Measurements from ENCODE around the gene IL17B. TPM values are rescaled to one million over a fixed set of nuclear protein-coding genes. Genes with fewer than 3 reads are reported as not detected.

Gene IL17B
- total RNA-seq, 1 experiment from 2014 or later, result not detected

DNA sequence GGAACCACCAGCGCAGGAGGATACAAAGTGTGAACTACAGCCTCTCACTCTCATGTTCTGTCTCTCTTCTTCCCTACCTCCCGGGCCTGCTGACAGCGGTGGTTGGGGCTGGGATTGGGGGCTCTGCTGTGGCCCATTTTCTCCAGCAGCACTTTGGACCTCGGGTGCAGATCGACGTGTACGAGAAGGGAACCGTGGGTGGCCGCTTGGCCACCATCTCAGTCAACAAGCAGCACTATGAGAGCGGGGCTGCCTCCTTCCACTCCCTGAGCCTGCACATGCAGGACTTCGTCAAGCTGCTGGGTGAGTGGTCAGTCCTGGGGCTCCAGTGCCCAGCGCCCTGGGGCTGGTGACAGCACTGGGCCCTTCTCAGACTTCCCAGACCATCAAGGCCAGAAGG, 16.6 kb downstream of the IL17B start:
- no peak for DNase-seq (ENCODE audit: low read depth)

DNA sequence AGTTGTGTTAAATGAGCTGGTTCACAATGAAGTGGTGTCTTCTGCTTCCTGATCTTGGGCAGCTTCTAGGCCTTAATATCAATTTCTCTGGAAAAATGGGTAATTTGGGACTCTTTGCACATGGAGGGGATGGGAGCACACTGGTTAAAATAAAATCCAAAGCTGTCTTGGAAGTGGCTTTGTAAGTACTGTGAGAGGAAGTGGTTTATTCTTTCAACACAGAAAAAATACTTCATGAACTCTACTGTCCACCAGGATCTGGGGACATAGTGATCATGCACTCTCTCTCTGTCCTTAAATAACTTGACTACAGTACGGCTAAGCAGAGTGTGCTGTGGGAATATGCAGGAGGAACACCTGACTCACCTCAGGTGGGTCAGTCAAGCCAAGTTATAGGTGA, 18.8 kb downstream of the IL17B start:
- no peak for DNase-seq (ENCODE audit: low read depth)

GRCh38 chr5:149358868-149359495, 20.1 kb downstream of the IL17B start:
- DNase-seq (ENCODE audit: low read depth), result no peak

GRCh38 chr5:149358294-149358651, 20.8 kb downstream of the IL17B start:
- no peak for DNase-seq (ENCODE audit: low read depth)

DNA sequence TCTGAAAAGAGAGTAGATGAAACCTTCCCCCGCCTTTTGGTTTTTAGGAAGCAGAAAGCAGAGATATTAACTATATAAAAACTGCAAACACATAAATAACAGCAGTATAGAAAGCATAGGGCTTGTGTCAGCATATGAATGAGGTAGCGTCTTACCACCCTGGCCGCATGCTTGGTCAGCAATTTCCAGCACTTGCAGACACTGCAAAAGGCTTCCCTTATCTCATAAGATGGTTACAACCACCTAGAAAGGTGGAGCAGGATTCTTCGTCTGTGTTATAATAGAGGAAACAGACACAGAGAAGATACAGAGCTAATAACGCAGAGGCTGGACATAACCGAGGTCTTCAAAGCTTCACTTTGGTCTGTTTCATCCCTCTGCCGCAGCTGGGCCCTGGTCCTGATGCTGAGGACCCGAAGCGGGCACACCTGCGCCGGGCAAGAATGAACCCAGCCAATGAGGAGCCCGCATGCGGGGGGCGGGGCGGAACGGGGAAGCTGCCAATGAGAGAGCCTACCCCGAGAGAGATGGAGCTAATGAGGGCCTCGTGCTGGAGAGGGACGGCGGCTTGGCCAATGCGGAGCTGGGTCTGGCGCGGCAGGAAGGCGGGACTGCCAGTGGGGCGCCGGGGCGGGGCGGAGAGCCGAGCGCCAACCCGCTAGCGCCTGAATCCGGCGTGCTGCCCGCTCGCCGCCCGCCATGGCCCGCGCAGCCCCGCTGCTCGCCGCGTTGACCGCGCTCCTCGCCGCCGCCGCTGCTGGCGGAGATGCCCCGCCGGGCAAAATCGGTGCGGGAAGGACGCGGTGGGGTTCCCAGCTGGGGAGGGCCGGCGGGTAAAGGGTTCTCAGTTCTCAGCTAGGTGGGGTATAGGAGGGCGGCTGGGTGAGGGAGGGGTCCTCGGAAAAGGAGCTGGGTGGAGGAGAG, 21.5 kb downstream of the IL17B start, which contains the start of gene PCYOX1L:
PCYOX1L (plus strand) TSS at position 677 of the 924 bp plus-strand sequence; CDS start at position 700, 23 bp downstream.
- peak; percentile 92 for DNase-seq (ENCODE audit: low read depth)

- no peak for DNase-seq (ENCODE audit: low read depth)
Observed at GRCh38 chr5:149356391-149356790, 22.7 kb downstream of the IL17B start.

DNA sequence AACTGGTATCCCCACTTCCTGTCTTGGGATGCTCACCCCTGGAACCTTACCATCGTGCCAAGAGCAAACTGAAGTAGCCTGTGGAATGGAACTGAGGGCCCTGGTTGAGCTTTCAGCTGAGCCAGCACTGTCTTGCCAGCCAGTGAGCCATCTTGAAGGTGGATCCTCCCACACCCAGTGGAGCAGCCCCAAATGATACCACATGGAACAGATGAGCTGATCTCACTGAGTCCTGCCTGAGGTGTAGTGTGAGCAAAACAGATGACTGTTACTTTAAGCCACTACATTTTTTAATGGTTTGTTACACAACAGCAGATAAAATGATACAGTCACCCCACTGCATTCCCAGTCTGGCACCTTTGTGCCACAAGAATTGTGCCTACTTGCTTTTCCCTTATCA, 23.4 kb downstream of the IL17B start:
- DNase-seq (ENCODE audit: low read depth), result no peak

GRCh38 chr5:149353911-149354310, 25.2 kb downstream of the IL17B start:
- no peak for DNase-seq (ENCODE audit: low read depth)

DNA sequence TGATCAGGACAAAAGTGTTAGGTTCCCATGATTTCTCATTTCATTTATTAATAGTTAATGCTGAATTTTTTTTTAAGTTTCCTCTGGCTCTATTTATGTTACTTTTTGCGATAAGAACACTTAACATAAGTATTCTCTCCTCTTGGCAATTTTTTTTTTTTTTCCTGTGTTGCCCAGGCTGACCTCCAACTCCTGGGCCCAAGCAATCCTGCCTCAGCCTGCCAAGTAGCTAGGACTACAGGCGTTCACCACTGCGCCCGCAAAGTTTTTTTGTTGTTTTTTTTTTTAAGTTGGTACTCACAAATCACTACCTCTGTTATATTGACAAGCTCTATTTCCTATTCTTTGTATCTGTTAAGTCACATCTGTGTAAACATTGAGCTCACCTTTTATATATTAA, 26.9 kb downstream of the IL17B start:
- DNase-seq (ENCODE audit: low read depth), result no peak

DNA sequence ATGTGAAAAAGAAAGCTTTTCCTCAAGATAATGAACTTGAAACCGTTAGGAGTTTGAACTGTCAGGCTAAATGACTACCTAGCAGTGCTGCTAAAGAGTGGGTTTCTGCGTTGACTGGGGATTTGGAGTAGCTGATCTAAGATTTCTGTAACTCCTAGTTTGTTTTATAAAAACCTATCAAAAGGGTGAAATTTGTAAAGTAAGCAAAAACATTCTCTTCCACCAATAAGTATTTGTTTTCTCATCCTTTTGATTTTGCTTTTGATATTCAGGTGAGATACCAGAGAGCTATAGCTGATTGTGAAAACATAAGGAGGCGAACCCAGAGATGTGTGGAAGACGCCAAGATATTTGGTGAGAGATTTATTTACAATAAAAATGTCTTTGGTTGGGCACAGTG, 29.7 kb downstream of the IL17B start:
- no peak for DNase-seq (ENCODE audit: low read depth)

- DNase-seq (ENCODE audit: low read depth), result no peak
Observed at GRCh38 chr5:149348518-149348917, 30.6 kb downstream of the IL17B start.

DNA sequence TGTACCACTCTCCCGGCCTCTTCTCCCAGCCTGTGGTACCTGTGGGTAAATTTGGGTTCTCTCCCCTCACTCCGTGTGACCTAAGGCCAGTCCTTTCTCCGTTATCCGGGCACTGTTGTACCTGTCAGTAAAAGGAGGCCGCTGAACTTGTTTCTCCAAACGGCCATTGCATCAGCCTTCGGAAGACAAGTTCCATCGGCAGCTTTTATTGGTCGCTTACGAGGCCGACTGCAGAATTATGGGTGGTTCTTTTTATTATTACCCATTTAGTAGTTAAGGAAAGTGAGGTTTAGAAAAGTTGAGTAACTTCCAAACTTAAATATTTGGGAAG, 33.2 kb downstream of the IL17B start:
- DNase-seq (ENCODE audit: low read depth), result no peak

DNA sequence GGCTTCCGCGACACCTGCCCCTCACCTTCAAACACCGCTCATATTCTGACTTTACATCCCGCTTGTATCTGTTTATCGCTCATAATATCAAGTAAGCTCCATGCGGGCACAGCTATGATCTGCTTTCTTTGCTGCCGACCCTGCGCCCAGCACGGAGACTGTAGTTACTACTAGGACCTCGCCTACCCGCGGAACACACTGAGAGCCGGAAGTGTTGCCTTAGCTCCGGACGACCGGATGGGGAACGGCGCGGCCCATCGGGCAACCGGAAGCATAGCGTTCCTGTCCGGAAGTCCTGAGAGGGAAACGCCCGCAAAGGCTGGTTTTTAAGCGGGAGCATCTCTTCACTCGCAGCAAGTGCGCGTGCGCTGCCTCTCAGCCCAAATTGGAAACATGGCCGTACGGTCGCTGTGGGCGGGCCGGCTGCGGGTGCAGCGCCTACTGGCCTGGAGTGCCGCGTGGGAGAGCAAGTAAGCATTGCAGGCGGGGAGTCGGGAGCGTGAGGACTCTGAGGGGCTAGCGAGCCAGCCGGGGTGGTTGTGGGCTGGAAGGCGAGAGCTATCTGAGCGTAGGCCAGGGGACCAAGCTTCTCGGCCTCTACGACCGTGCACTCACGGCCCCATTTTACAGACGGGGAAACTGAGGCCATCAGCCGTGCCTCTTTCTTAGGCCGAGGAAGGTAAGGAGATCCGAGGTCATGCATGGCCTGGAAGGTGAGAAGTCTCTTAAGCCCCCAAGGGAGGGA, 33.8 kb downstream of the IL17B start, which contains the start of gene GRPEL2:
GRPEL2 (plus strand) TSS at position 353 of the 745 bp plus-strand sequence; CDS start at position 394, 41 bp downstream.
- peak; percentile 95 for DNase-seq (ENCODE audit: low read depth)

DNA sequence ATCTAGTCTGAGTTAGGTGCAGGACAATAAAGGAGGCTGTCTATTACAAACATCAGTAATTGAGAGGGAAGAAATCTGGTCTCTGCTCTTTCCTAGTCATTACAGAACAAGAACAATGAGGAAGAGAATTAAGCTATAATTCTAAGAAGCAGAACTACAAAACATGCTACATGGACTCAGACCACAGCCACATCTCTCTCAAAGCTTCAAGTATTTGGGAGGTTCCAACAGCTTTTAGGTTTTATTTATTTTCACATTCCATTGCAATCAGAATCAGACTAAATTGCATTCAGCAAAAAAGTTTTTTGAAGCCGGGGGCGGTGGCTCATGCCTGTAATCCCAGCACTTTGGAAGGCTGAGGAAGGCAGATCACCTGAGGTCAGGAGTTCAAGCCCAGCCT, 34.9 kb downstream of the IL17B start:
- no peak for DNase-seq (ENCODE audit: low read depth)

DNA sequence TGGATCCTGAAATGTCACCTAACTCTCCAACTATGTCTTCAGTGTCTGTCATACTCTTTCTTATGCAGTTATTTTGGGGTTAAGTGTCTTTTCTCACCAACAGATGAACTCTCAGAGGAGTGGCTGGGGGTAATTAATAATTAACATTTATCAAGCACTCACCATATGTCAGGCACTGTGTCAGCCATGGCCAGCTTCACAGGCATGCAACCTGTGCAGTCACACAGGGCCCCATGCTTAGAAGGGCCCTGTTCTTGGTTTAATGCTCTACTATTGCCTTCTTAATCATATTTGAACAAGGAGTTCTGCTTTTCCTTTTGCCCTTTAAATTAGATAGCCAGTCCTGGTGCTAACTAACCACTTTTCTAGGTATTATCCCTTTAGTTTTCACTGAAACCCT, 37.2 kb downstream of the IL17B start:
- no peak for DNase-seq (ENCODE audit: low read depth)

- DNase-seq (ENCODE audit: low read depth), result no peak
Observed at GRCh38 chr5:149340920-149341319, 38.2 kb downstream of the IL17B start.

- DNase-seq (ENCODE audit: low read depth), result no peak
Observed at GRCh38 chr5:149338364-149338763, 40.7 kb downstream of the IL17B start.

DNA sequence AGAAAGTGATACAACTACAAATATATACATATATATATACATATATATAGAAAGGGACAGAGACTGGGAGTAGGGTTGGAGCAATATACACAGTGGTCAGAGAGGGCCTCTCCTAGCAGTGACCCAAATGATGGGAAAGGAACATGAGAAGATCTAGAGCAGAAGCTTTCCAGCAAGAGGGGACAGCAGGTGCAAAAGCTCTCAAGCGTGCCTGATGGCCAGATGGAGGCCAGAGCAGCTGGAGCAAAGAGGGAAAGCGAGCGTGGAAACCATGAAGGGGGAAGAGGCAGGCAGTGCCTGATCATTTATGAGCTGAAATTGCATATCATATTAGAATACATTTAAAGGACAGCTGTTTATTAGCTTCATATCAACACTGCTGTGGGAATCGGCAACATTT, 41.4 kb downstream of the IL17B start:
- no peak for DNase-seq (ENCODE audit: low read depth)

DNA sequence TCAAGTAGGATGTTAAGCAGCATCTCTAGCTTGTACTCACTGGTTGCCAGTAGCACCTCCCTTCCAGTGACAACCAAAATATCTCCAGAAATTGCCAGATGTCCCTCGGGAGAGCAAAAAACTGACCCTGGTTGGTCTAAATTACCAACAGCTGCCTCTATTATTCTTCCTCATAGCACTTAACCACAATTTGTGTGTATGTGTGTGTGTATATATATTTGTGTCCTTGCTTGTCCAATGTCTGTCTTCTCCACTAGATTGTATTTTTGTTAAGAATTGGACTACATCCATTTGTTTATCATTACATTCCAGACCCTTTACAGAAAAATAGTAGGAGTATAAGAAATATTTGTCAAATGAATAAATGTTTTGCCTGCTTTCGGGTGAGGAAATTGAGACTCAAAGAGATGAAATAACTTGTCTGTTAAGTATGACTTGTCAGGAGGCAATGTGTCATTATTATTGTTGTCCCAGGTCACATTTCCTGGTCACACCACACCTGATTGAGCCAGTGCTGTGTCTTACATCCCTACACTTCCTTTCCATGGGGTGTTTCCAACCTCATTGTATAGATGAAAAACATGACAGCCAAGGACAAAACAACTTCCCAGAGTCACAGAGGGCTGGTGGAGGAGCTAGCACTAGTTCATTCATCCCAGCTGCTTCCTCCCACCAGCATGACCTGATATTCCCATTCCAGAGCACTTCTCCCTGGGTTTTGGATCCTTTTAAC, 45.2 kb downstream of the IL17B start:
- no peak for DNase-seq (ENCODE audit: low read depth)

GRCh38 chr5:149328177-149328576, 50.9 kb downstream of the IL17B start:
- no peak for DNase-seq (ENCODE audit: low read depth)

GRCh38 chr5:149326611-149327010, 52.5 kb downstream of the IL17B start:
- DNase-seq (ENCODE audit: low read depth), result no peak

All from HT1080 (cell line).